ENCODE results near the gene SCARF2. TPM values are rescaled to one million over a fixed set of nuclear protein-coding genes. Genes with fewer than 3 reads are reported as not detected.

Gene SCARF2
- total RNA-seq, 1 experiment from 2014 or later = 1.4 TPM

- no peaks in the 10 kb centered on the region for H3K27me3 ChIP-seq (replicated peaks; ENCODE audit: insufficient read depth, low read depth, low read length, poor library complexity)
- no TSS peak for BruUV-seq (replicated peaks)
- no peak for DNase-seq (ENCODE audit: low spot score)
- POLR2A ChIA-PET (ENCODE audit: low non-redundant PET) = no interaction called here
- TF ChIP-seq CTCF (conservative IDR thresholded peaks at IDR 0.05; ENCODE audit: low read depth, low read length) (no peak), EZH2 (IDR thresholded peaks at IDR 0.05; ENCODE audit: borderline replicate concordance, low read depth, low read length, poor library complexity, severe bottlenecking) (no peak)
- no peaks in the 10 kb centered on the region for H3K9me3 ChIP-seq (ENCODE audit: low read depth, low read length, poor library complexity, severe bottlenecking)
- CTCF ChIA-PET = no interaction called here
- H3K4me1 ChIP-seq (ENCODE audit: insufficient read depth, low read length, poor library complexity, severe bottlenecking) = peaks cover 7% of the 10 kb centered on the region
- no peak overlapping the region for H3K4me3 ChIP-seq (ENCODE audit: low read depth, low read length, poor library complexity, severe bottlenecking)
- intact Hi-C loops (cut with micrococcal nuclease; ENCODE audit: unreplicated experiment) = no loop called here
- H3K36me3 ChIP-seq (ENCODE audit: insufficient read depth, low read length, poor library complexity, severe bottlenecking) = peaks cover 18% of the 10 kb centered on the region
- no peak overlapping the region for H3K27ac ChIP-seq (ENCODE audit: low read depth, low read length, poor library complexity, severe bottlenecking)
Observed at GRCh38 chr22:20400606-20401375, 36.8 kb downstream of the SCARF2 start.

GRCh38 chr22:20399866-20400605 is 37.6 kb downstream of the SCARF2 start:
- no peak overlapping the region for H3K27ac ChIP-seq (ENCODE audit: low read depth, low read length, poor library complexity, severe bottlenecking)
- H3K9me3 ChIP-seq (ENCODE audit: low read depth, low read length, poor library complexity, severe bottlenecking) = no peaks in the 10 kb centered on the region
- TF ChIP-seq CTCF (conservative IDR thresholded peaks at IDR 0.05; ENCODE audit: low read depth, low read length) (no peak), EZH2 (IDR thresholded peaks at IDR 0.05; ENCODE audit: borderline replicate concordance, low read depth, low read length, poor library complexity, severe bottlenecking) (no peak)
- no TSS peak for BruUV-seq (replicated peaks)
- DNase-seq (ENCODE audit: low spot score) = no peak
- peaks cover 18% of the 10 kb centered on the region for H3K36me3 ChIP-seq (ENCODE audit: insufficient read depth, low read length, poor library complexity, severe bottlenecking)
- ChIA-PET CTCF (no interaction called here), POLR2A (ENCODE audit: low non-redundant PET) (no interaction called here)
- no peak overlapping the region for H3K4me3 ChIP-seq (ENCODE audit: low read depth, low read length, poor library complexity, severe bottlenecking)
- intact Hi-C loops (cut with micrococcal nuclease; ENCODE audit: unreplicated experiment) = no loop called here
- H3K4me1 ChIP-seq (ENCODE audit: insufficient read depth, low read length, poor library complexity, severe bottlenecking) = peaks cover 15% of the 10 kb centered on the region
- H3K27me3 ChIP-seq (replicated peaks; ENCODE audit: insufficient read depth, low read depth, low read length, poor library complexity) = no peaks in the 10 kb centered on the region

- no peak overlapping the region for H3K4me3 ChIP-seq (ENCODE audit: low read depth, low read length, poor library complexity, severe bottlenecking)
- intact Hi-C loops (cut with micrococcal nuclease; ENCODE audit: unreplicated experiment) = no loop called here
- no peak overlapping the region for H3K27ac ChIP-seq (ENCODE audit: low read depth, low read length, poor library complexity, severe bottlenecking)
- no TSS peak for BruUV-seq (replicated peaks)
- no peaks in the 10 kb centered on the region for H3K9me3 ChIP-seq (ENCODE audit: low read depth, low read length, poor library complexity, severe bottlenecking)
- ChIA-PET POLR2A (ENCODE audit: low non-redundant PET) (no interaction called here), CTCF (no interaction called here)
- H3K36me3 ChIP-seq (ENCODE audit: insufficient read depth, low read length, poor library complexity, severe bottlenecking) = peaks cover 13% of the 10 kb centered on the region
- TF ChIP-seq CTCF (conservative IDR thresholded peaks at IDR 0.05; ENCODE audit: low read depth, low read length) = no peak
- TF ChIP-seq EZH2 (IDR thresholded peaks at IDR 0.05; ENCODE audit: borderline replicate concordance, low read depth, low read length, poor library complexity, severe bottlenecking) = no peak
- H3K27me3 ChIP-seq (replicated peaks; ENCODE audit: insufficient read depth, low read depth, low read length, poor library complexity) = no peaks in the 10 kb centered on the region
- DNase-seq (ENCODE audit: low spot score) = no peak
- peaks cover 21% of the 10 kb centered on the region for H3K4me1 ChIP-seq (ENCODE audit: insufficient read depth, low read length, poor library complexity, severe bottlenecking)
Observed at GRCh38 chr22:20398420-20398819, 39.2 kb downstream of the SCARF2 start.
